IMR-90 (cell line): Measurements from ENCODE around the gene ADPRHL1. TPM values are rescaled to one million over a fixed set of nuclear protein-coding genes. Genes with fewer than 3 reads are reported as not detected.

Source experiments
- ATAC-seq: fragments of 200-7000 bp; cut with Tn5 transposase; 2 replicates; pipeline ENCODE4 v1.9.1; 2020; ENCODE audit warnings: low read depth, mild to moderate bottlenecking, moderate library complexity
- Bru-seq: library from RNA; stranded (reverse); fragments of 400-500 nt; gene quantifications from one replicate; lab custom pipeline; 2021; lab: Mats Ljungman, UMichigan
- BruChase-seq, 2 experiments: library from RNA; stranded (reverse); fragments of 400-500 nt; gene quantifications; one replicate each; lab custom pipeline; 2021; lab: Mats Ljungman, UMichigan
- BruUV-seq: library from RNA; stranded (reverse); fragments of 400-500 nt; replicated peaks from 2 replicates; lab custom pipeline; 2021; lab: Mats Ljungman, UMichigan
- CTCF ChIA-PET: fragments of 300-600 bp; formaldehyde crosslinking; extraction: SDS; loops from one replicate; lab custom pipeline; 2021; ENCODE audit warnings: antibody characterized with exemption; lab: Yijun Ruan, JAX
- POLR2A ChIA-PET: fragments of 300-600 bp; sonication (Branson Sonifier 250); formaldehyde crosslinking; loops from one replicate; lab custom pipeline; 2022; ENCODE audit warnings: antibody characterized with exemption; ENCODE audit not compliant: unreplicated experiment; lab: Charles Lee
- DNase-seq: peaks from one replicate; pipeline ENCODE4 v3.0.0; 2013
- H2AFZ ChIP-seq: replicated peaks from 2 replicates; pipeline ENCODE3; 2013; ENCODE audit warnings: low read length, mild to moderate bottlenecking; ENCODE audit not compliant: poor library complexity
- H2AK5ac ChIP-seq: 2 replicates; pipeline ENCODE4 v1.6.1; 2013; ENCODE audit warnings: low read depth, low read length, inconsistent platforms
- H2AK9ac ChIP-seq: replicated peaks from 2 replicates; pipeline ENCODE3; 2013; ENCODE audit warnings: mild to moderate bottlenecking, low read depth, low read length, moderate library complexity; ENCODE audit not compliant: poor library complexity
- H2BK120ac ChIP-seq: 2 replicates; pipeline ENCODE4 v1.6.1; 2013; ENCODE audit warnings: low read depth, low read length, inconsistent platforms
- H2BK15ac ChIP-seq: 3 replicates; pipeline ENCODE4 v1.6.1; 2013; ENCODE audit warnings: low read depth, low read length, inconsistent platforms
- H2BK20ac ChIP-seq: 2 replicates; pipeline ENCODE4 v1.6.1; 2013; ENCODE audit warnings: low read depth, mild to moderate bottlenecking, inconsistent platforms, low read length, moderate library complexity
- H2BK5ac ChIP-seq: 2 replicates; pipeline ENCODE4 v1.6.1; 2013; ENCODE audit warnings: mild to moderate bottlenecking, low read depth, low read length, inconsistent platforms; ENCODE audit not compliant: poor library complexity, severe bottlenecking
- H3K14ac ChIP-seq: replicated peaks from 2 replicates; pipeline ENCODE4 v1.6.1; 2013; ENCODE audit warnings: low read depth, low read length, inconsistent platforms
- H3K18ac ChIP-seq: 2 replicates; pipeline ENCODE4 v1.6.1; 2013; ENCODE audit warnings: low read depth, low read length, control low read depth
- H3K23ac ChIP-seq: 2 replicates; pipeline ENCODE4 v1.6.1; 2013; ENCODE audit warnings: low read depth, low read length, inconsistent platforms
- H3K27ac ChIP-seq: 2 replicates; pipeline ENCODE4 v1.5.1; 2013; ENCODE audit warnings: mild to moderate bottlenecking, control low read depth, low read length; ENCODE audit not compliant: insufficient read depth
- H3K27me3 ChIP-seq: 2 replicates; pipeline ENCODE4 v1.6.1; 2013; ENCODE audit warnings: low read length; ENCODE audit not compliant: control insufficient read depth, insufficient read depth
- H3K36me3 ChIP-seq: 2 replicates; pipeline ENCODE4 v1.6.1; 2013; ENCODE audit warnings: low read length, mixed read lengths; ENCODE audit not compliant: control insufficient read depth, insufficient read depth
- H3K4ac ChIP-seq: 2 replicates; pipeline ENCODE4 v1.6.1; 2013; ENCODE audit warnings: low read depth, low read length, inconsistent platforms
- H3K4me1 ChIP-seq: 2 replicates; pipeline ENCODE4 v1.6.1; 2013; ENCODE audit warnings: low read length, mixed read lengths; ENCODE audit not compliant: control insufficient read depth, insufficient read depth
- H3K4me2 ChIP-seq: 2 replicates; pipeline ENCODE4 v1.6.1; 2013; ENCODE audit warnings: low read depth, mild to moderate bottlenecking, control low read depth, low read length, moderate library complexity
- H3K4me3 ChIP-seq: 2 replicates; pipeline ENCODE4 v1.5.1; 2013; ENCODE audit warnings: low read depth, mild to moderate bottlenecking, control low read depth, low read length, moderate library complexity; ENCODE audit not compliant: insufficient read depth
- H3K56ac ChIP-seq: 2 replicates; pipeline ENCODE4 v1.6.1; 2013; ENCODE audit warnings: low read length, inconsistent platforms; ENCODE audit not compliant: insufficient read depth; ENCODE audit errors: extremely low read depth
- H3K79me1 ChIP-seq, 2 experiments: 2 replicates each; pipeline ENCODE4 v1.6.1; 2013; ENCODE audit warnings: low read length in 2 of 2, inconsistent platforms in 1 of 2, low read depth in 1 of 2
- H3K9ac ChIP-seq: 2 replicates; pipeline ENCODE4 v1.6.1; 2013; ENCODE audit warnings: low read depth, low read length, control low read depth
- H3K9me1 ChIP-seq: 2 replicates; pipeline ENCODE4 v1.6.1; 2013; ENCODE audit warnings: low read length, inconsistent platforms; ENCODE audit not compliant: insufficient read depth
- H3K9me3 ChIP-seq: 2 replicates; pipeline ENCODE4 v1.6.1; 2013; ENCODE audit warnings: low read length; ENCODE audit not compliant: control insufficient read depth, insufficient read depth
- H4K20me1 ChIP-seq: 2 replicates; pipeline ENCODE4 v1.6.1; 2013; ENCODE audit warnings: low read length, inconsistent platforms; ENCODE audit not compliant: insufficient read depth
- H4K5ac ChIP-seq: 2 replicates; pipeline ENCODE4 v1.6.1; 2013; ENCODE audit warnings: mild to moderate bottlenecking, low read depth, low read length, control low read depth
- H4K8ac ChIP-seq, 2 experiments: 2 replicates each; pipeline ENCODE4 v1.6.1; 2013; ENCODE audit warnings: low read depth in 2 of 2, low read length in 2 of 2, control low read depth in 1 of 2, inconsistent platforms in 1 of 2
- H4K91ac ChIP-seq: 2 replicates; pipeline ENCODE4 v1.6.1; 2013; ENCODE audit warnings: low read depth, low read length, inconsistent platforms; ENCODE audit not compliant: insufficient read depth
- BHLHE40 ChIP-seq: fragments of 150-350 bp; IDR thresholded peaks from 2 replicates; pipeline ENCODE4 v1.6.1; 2016; ENCODE audit warnings: mild to moderate bottlenecking, low read depth, low read length
- MXI1 ChIP-seq: IDR thresholded peaks from 2 replicates; pipeline ENCODE4 v1.6.1; 2012; ENCODE audit warnings: low read depth, mild to moderate bottlenecking, low read length, moderate library complexity, borderline replicate concordance
- RAD21 ChIP-seq: IDR thresholded peaks from 2 replicates; pipeline ENCODE4 v1.6.1; 2012; ENCODE audit warnings: low read length, improper control_type of control experiment
- RFX5 ChIP-seq: IDR thresholded peaks from 2 replicates; pipeline ENCODE4 v1.8.0; 2012; ENCODE audit warnings: low read depth, mild to moderate bottlenecking, low read length, moderate library complexity
- WGBS, 2 experiments: methylation state at CpG; one replicate each; pipeline versions ENCODE4 v1.1.5 to v1.1.7; 2013; ENCODE audit warnings: missing lambda C conversion rate in 2 of 2; ENCODE audit not compliant: insufficient read length in 1 of 2; ENCODE audit errors: extremely low coverage in 2 of 2; 5-methylcytosine and 5-hydroxymethylcytosine counted together
- dilution Hi-C: fragments of 300-500 bp; cut with HindIII; formaldehyde crosslinking; loops from one replicate; pipeline ENCODE4 v1.14.3; 2018; ENCODE audit warnings: low sequenced_read_pairs; ENCODE audit not compliant: unreplicated experiment
- in situ Hi-C: fragments of 300-500 bp; cut with MboI; formaldehyde crosslinking; loops from 3 replicates; pipeline ENCODE4 v1.14.3; 2019; ENCODE audit warnings: low sequenced_read_pairs, inconsistent platforms, mixed read lengths
- intact Hi-C: fragments of 100-400 bp; cut with micrococcal nuclease; formaldehyde crosslinking; loops from 2 replicates; pipeline ENCODE4 v1.10.0; 2022
- long read RNA-seq: library from polyadenylated mRNA; unstranded; transcript quantifications from one replicate; pipeline ENCODE4 v2.0.0, GENCODE V29; 2021; ENCODE audit not compliant: unreplicated experiment
- polyA plus RNA-seq, 3 experiments: library from polyadenylated mRNA; depleted of rRNA; stranded (reverse); fragments of >200 nt; gene quantifications; 2 replicates each; pipeline ENCODE4 v1.2.3, GENCODE V29; 2012; ENCODE audit warnings: low replicate concordance in 1 of 3
- total RNA-seq: library from RNA; depleted of rRNA; stranded (reverse); fragments of >200 nt; gene quantifications from 2 replicates; pipeline ENCODE4 v1.2.3, GENCODE V29; 2012; rRNA removed
- TF ChIP-seq, protein P1 (sequence below): conservative IDR thresholded peaks from 2 replicates; pipeline ENCODE4 v1.5.1; 2012; ENCODE audit warnings: mild to moderate bottlenecking, low read depth, low read length, improper control_type of control experiment
- TF ChIP-seq, protein P2 (sequence below): fragments of 150-350 bp; IDR thresholded peaks from 2 replicates; pipeline ENCODE4 v1.6.1; 2017; ENCODE audit warnings: mild to moderate bottlenecking, antibody characterized with exemption, low read length, low read depth

The ADPRHL1 gene
- 0.28 and 0.36 TPM in 2 replicates for total RNA-seq
- 0.67 and 0.69 TPM in 2 replicates for polyA plus RNA-seq (2012; rRNA removed)
- polyA plus RNA-seq (2012; cell fraction: cytosol; rRNA removed), result 0.65 and 0.70 TPM in 2 replicates
- 3.2 and 4.4 TPM in 2 replicates for polyA plus RNA-seq (2012; cell fraction: nucleus; rRNA removed; ENCODE audit: low replicate concordance)
- Bru-seq, nascent RNA, result percentile 40 among the genes with signal in this experiment
- percentile 48 among the genes with signal in this experiment for BruChase-seq, experiment 1, labeled RNA remaining after a 6-hour chase
- BruChase-seq, experiment 2, labeled RNA remaining after a 2-hour chase, result percentile 48 among the genes with signal in this experiment
- long read RNA-seq, partial matches to known transcripts, result 0 of 4 reads
- long read RNA-seq, other reads (novel, unspliced or antisense), result 3 of 4 reads

GRCh38 chr13:113452942-113453901, at the start of gene ADPRHL1:
Gene ADPRHL1, minus strand, starts transcription at chr13:113453488. Its CDS starts 51 bp downstream, at chr13:113453437.
- no peak within 1 kb of the TSS for H3K27ac ChIP-seq
- in situ Hi-C loops (no loop called here), dilution Hi-C loops (no loop called here), intact Hi-C loops (no loop called here)
- H4K8ac ChIP-seq, result no peak within 1 kb of the TSS
- H3K56ac ChIP-seq, result no peak within 1 kb of the TSS
- no peak within 1 kb of the TSS for H2BK120ac ChIP-seq
- H4K91ac ChIP-seq, result no peak within 1 kb of the TSS
- peak within 1 kb of the TSS; percentile 39 for H2AFZ ChIP-seq
- no peak for DNase-seq
- no peak within 1 kb of the TSS; the same call in 1 of the 2 replicates for H3K14ac ChIP-seq
- H3K23ac ChIP-seq, result no peak within 1 kb of the TSS
- no peak within 1 kb of the TSS for H3K9ac ChIP-seq
- H4K5ac ChIP-seq, result no peak within 1 kb of the TSS
- no peak for TF ChIP-seq RAD21
- no peak for TF ChIP-seq BHLHE40
- no peak for TF ChIP-seq MXI1
- no peak for TF ChIP-seq RFX5
- TF ChIP-seq, protein P1, sequence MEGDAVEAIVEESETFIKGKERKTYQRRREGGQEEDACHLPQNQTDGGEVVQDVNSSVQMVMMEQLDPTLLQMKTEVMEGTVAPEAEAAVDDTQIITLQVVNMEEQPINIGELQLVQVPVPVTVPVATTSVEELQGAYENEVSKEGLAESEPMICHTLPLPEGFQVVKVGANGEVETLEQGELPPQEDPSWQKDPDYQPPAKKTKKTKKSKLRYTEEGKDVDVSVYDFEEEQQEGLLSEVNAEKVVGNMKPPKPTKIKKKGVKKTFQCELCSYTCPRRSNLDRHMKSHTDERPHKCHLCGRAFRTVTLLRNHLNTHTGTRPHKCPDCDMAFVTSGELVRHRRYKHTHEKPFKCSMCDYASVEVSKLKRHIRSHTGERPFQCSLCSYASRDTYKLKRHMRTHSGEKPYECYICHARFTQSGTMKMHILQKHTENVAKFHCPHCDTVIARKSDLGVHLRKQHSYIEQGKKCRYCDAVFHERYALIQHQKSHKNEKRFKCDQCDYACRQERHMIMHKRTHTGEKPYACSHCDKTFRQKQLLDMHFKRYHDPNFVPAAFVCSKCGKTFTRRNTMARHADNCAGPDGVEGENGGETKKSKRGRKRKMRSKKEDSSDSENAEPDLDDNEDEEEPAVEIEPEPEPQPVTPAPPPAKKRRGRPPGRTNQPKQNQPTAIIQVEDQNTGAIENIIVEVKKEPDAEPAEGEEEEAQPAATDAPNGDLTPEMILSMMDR, result no peak
- TF ChIP-seq, protein P2, sequence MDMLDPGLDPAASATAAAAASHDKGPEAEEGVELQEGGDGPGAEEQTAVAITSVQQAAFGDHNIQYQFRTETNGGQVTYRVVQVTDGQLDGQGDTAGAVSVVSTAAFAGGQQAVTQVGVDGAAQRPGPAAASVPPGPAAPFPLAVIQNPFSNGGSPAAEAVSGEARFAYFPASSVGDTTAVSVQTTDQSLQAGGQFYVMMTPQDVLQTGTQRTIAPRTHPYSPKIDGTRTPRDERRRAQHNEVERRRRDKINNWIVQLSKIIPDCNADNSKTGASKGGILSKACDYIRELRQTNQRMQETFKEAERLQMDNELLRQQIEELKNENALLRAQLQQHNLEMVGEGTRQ, result no peak
- no peak within 1 kb of the TSS for H2AK9ac ChIP-seq
- H4K20me1 ChIP-seq, result no peaks in the 10 kb centered on the region
- no peaks in the 10 kb centered on the region; a peak in 1 of 4 replicates for H3K79me1 ChIP-seq
- no peaks in the 10 kb centered on the region for H3K4me1 ChIP-seq
- H2BK5ac ChIP-seq, result no peak within 1 kb of the TSS
- POLR2A ChIA-PET, result no interaction called here
- H3K27me3 ChIP-seq, result no peaks in the 10 kb centered on the region
- BruUV-seq, result no TSS peak
- no peak for ATAC-seq
- no peak within 1 kb of the TSS for H2BK15ac ChIP-seq
- no peak within 1 kb of the TSS for H3K4me3 ChIP-seq
- H3K9me3 ChIP-seq, result no peaks in the 10 kb centered on the region
- H3K4ac ChIP-seq, result no peak within 1 kb of the TSS
- H2AK5ac ChIP-seq, result no peak within 1 kb of the TSS
- H2BK20ac ChIP-seq, result no peak within 1 kb of the TSS
- H3K36me3 ChIP-seq, result peaks cover 30% of the 10 kb centered on the region
- 84% methylated on average over 28 of the region's 45 CpGs; no CpG with 5 or more reads in 1 of the 2 experiments for WGBS, 2 experiments
- CTCF ChIA-PET, result no interaction called here
- no peak within 1 kb of the TSS for H3K18ac ChIP-seq
- H3K9me1 ChIP-seq, result no peaks in the 10 kb centered on the region
- H3K4me2 ChIP-seq, result no peak within 1 kb of the TSS
